Measurements from ENCODE around the gene ACKR4.

- TF ChIP-seq, protein P1, sequence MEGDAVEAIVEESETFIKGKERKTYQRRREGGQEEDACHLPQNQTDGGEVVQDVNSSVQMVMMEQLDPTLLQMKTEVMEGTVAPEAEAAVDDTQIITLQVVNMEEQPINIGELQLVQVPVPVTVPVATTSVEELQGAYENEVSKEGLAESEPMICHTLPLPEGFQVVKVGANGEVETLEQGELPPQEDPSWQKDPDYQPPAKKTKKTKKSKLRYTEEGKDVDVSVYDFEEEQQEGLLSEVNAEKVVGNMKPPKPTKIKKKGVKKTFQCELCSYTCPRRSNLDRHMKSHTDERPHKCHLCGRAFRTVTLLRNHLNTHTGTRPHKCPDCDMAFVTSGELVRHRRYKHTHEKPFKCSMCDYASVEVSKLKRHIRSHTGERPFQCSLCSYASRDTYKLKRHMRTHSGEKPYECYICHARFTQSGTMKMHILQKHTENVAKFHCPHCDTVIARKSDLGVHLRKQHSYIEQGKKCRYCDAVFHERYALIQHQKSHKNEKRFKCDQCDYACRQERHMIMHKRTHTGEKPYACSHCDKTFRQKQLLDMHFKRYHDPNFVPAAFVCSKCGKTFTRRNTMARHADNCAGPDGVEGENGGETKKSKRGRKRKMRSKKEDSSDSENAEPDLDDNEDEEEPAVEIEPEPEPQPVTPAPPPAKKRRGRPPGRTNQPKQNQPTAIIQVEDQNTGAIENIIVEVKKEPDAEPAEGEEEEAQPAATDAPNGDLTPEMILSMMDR (IDR thresholded peaks at IDR 0.05), result no peak
- no peak for TF ChIP-seq POLR2A (IDR thresholded peaks at IDR 0.05)
- no peak for TF ChIP-seq POLR2AphosphoS5 (IDR thresholded peaks at IDR 0.05)
- TF ChIP-seq EP300 (IDR thresholded peaks at IDR 0.05), result no peak
Measured at GRCh38 chr3:132626955-132627354, 29.9 kb downstream of the ACKR4 start.

Data from gastroesophageal sphincter (tissue), 3 donors.